ENCODE data around the gene FRMD6.

The FRMD6 gene

GRCh38 chr14:51651388-51652167 is at the start of gene FRMD6:
Gene FRMD6, plus strand, starts transcription at chr14:51651910. Its CDS starts 37,927 bp downstream, at chr14:51689837.
- DNase-seq = peak; percentile 77 to 89

- no peak for DNase-seq
Measured at GRCh38 chr14:51602310-51602709, 49.4 kb upstream of the FRMD6 start.

GRCh38 chr14:51603495-51603894 is 48.2 kb upstream of the FRMD6 start:
- no peak for DNase-seq

GRCh38 chr14:51604073-51604472 is 47.6 kb upstream of the FRMD6 start:
- no peak for DNase-seq

GRCh38 chr14:51605575-51605974 is 46.1 kb upstream of the FRMD6 start:
- no peak for DNase-seq

- no peak for DNase-seq
Measured at GRCh38 chr14:51607711-51608110, 44.0 kb upstream of the FRMD6 start.

GRCh38 chr14:51609251-51609954 is 42.3 kb upstream of the FRMD6 start:
- DNase-seq = no peak

GRCh38 chr14:51609955-51610283 is 41.8 kb upstream of the FRMD6 start:
- no peak for DNase-seq

- no peak for DNase-seq
Measured at GRCh38 chr14:51610771-51611170, 40.9 kb upstream of the FRMD6 start.

GRCh38 chr14:51612449-51612848 is 39.3 kb upstream of the FRMD6 start:
- no peak for DNase-seq

GRCh38 chr14:51613416-51613815 is 38.3 kb upstream of the FRMD6 start:
- DNase-seq = no peak

GRCh38 chr14:51614707-51615106 is 37.0 kb upstream of the FRMD6 start:
- DNase-seq = peak in 1 of 2 experiments; percentile 34

- no peak for DNase-seq
Measured at GRCh38 chr14:51616256-51616655, 35.5 kb upstream of the FRMD6 start.

GRCh38 chr14:51616724-51617409 is 34.8 kb upstream of the FRMD6 start:
- DNase-seq = no peak

- no peak for DNase-seq
Measured at GRCh38 chr14:51619561-51619960, 32.1 kb upstream of the FRMD6 start.

GRCh38 chr14:51620056-51620455 is 31.7 kb upstream of the FRMD6 start:
- no peak for DNase-seq

GRCh38 chr14:51621654-51622053 is 30.1 kb upstream of the FRMD6 start:
- DNase-seq = no peak

GRCh38 chr14:51622376-51622775 is 29.3 kb upstream of the FRMD6 start:
- no peak for DNase-seq

- DNase-seq = no peak
Measured at GRCh38 chr14:51624955-51625569, 26.6 kb upstream of the FRMD6 start.

GRCh38 chr14:51626185-51626584 is 25.5 kb upstream of the FRMD6 start:
- DNase-seq = no peak

- DNase-seq = no peak
Measured at GRCh38 chr14:51626788-51627187, 24.9 kb upstream of the FRMD6 start.

- no peak for DNase-seq
Measured at GRCh38 chr14:51627313-51627712, 24.4 kb upstream of the FRMD6 start.

GRCh38 chr14:51628238-51628637 is 23.5 kb upstream of the FRMD6 start:
- DNase-seq = no peak

- DNase-seq = no peak
Measured at GRCh38 chr14:51630987-51631386, 20.7 kb upstream of the FRMD6 start.

All from NCI-H446 (cell line).